ENCODE results near the gene OLFML2A. TPM values are rescaled to one million over a fixed set of nuclear protein-coding genes. Genes with fewer than 3 reads are reported as not detected.

OLFML2A gene
- polyA plus RNA-seq, 3 donors: 0.03 to 0.25 TPM; not detected in 1

DNA sequence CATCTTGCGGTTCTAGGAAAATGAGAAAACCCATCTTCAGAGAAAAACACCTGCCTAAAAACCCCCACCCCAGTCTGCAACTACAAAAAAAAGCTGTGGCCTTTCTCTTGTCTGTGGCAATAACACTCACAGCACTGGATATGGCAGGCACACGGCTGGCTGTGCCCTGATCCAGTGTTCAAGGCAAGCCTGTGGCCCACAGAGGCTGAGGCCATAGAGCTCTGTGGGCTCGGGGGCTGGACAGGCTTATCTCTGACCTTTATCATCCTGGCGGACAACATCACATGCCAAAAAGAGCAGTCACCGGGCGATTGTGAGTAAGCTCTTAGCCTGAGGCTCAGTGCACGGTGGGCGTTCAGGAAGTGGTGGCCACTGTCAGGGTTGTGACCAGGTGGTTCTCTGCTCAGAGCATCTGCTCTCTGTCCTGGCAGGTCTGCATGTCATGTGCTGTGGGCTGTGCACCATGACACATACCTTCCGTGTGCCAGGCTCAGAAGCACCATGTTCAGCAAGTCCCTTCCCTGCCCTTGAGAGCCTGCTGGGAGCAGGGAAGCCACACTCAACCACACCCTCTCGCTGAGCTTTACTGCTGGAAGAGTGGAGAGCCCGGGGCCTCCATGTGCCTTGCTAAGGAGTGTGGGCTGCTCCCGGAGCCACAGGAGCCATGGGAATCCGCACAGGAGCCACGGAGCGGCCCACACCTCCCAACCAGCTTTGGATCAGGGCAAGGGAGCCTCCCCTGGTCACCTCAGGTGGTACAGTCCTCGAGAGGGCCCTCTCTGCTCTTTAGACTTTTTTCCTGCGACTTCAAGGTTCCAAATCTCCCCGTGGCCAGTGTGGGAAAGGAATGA lies 41.7 kb downstream of the OLFML2A start:
- H3K27ac ChIP-seq (ENCODE audit: low read depth in 1 of 2, low read length in 2 of 2): no peak overlapping the region
- 66% methylated on average over 12 of the region's 18 CpGs for WGBS (ENCODE audit: insufficient coverage)
- H3K9me3 Mint-ChIP-seq: no peaks in the 10 kb centered on the region
- H2AFZ ChIP-seq (ENCODE audit: insufficient read depth, low read depth, low read length, poor library complexity, severe bottlenecking): no peak overlapping the region
- H4K20me1 ChIP-seq (ENCODE audit: insufficient read depth, low read length): no peaks in the 10 kb centered on the region
- H3K27me3 Mint-ChIP-seq (ENCODE audit: low read depth in 3 of 3): peaks cover 3 to 6% (median 4%) of the 10 kb centered on the region in 3 donors
- no peak overlapping the region for H3K9ac ChIP-seq (ENCODE audit: insufficient read depth, low read length, poor library complexity, severe bottlenecking)
- H3K27ac Mint-ChIP-seq: no peak overlapping the region
- no peaks in the 10 kb centered on the region for H3K9me3 ChIP-seq (replicated peaks in 1 of 2; ENCODE audit: control insufficient read depth in 1 of 2, insufficient read depth in 1 of 2, low read length in 2 of 2)
- no peak for TF ChIP-seq CTCF (IDR thresholded peaks at IDR 0.05)
- H3K36me3 ChIP-seq (replicated peaks in 1 of 2; ENCODE audit: control insufficient read depth in 1 of 2, insufficient read depth in 2 of 2, low read length in 2 of 2): no peaks in the 10 kb centered on the region
- no peaks in the 10 kb centered on the region for H3K4me1 Mint-ChIP-seq
- no peaks in the 10 kb centered on the region for H3K27me3 ChIP-seq (ENCODE audit: control insufficient read depth in 2 of 2, insufficient read depth in 2 of 2, low read length in 2 of 2)
- intact Hi-C loops (cut with micrococcal nuclease): no loop called here
- no peak for DNase-seq
- no peak overlapping the region for H3K4me3 Mint-ChIP-seq
- no peaks in the 10 kb centered on the region for H3K36me3 Mint-ChIP-seq
- H3K4me2 ChIP-seq (replicated peaks; ENCODE audit: extremely low read depth, low read length, poor library complexity, severe bottlenecking): no peak overlapping the region
- no peaks in the 10 kb centered on the region for H3K4me1 ChIP-seq (ENCODE audit: control insufficient read depth in 1 of 2, insufficient read depth in 2 of 2, low read length in 2 of 2)
- no peaks in the 10 kb centered on the region for H3K79me2 ChIP-seq (ENCODE audit: insufficient read depth, low read length)
- no peak overlapping the region for H3K4me3 ChIP-seq (replicated peaks in 1 of 3; ENCODE audit: low read depth in 2 of 3, low read length in 3 of 3)

DNA sequence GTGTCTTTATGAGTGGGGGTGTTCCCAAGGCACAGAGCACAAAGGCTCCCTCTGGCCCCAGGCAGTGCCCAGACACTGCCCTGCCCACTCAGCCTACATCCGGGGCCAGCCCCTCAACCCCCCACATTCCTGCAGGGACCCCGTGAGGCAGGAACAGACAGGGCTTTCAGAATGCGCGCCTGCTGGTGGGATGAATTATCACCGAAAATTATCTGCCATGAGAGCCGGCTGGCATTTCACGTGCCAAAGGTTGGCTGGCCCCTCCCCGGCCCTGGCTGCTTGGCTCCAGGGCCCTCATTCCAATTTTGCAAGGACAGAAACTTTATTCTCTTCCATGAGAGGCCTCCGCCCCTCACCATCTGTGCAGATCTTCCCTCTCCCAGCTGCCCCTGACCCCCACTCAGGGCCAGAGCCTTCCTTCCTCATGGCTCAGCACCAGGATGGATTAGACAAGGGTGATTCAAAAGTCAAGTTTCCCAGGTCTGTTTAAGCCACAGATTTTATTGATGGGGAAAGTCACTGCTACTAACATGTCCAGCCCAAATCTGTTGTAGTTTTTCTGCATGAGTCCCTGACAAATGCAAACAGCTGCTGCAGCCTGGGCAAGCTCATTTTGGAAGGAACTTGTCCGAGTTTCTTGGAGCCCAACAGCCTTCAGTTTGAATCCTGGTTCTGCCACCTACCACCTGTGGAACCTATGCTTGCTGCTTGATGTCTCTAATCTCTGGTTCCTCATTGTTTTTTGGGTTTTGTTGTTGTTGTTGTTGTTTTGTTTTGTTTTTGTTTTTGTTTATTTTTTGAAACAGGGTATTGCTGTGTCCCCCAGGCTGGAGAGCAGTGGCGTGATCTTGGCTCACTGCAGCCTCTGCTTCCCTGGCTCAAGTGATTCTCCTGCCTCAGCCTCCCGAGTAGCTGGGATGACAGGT lies 44.0 kb downstream of the OLFML2A start:
- no peak overlapping the region for H3K4me3 ChIP-seq (replicated peaks in 1 of 3; ENCODE audit: low read depth in 2 of 3, low read length in 3 of 3)
- Mint-ChIP-seq H3K4me1 (no peaks in the 10 kb centered on the region), H3K9me3 (no peaks in the 10 kb centered on the region), H3K4me3 (no peak overlapping the region), H3K27ac (no peak overlapping the region), H3K27me3 (ENCODE audit: low read depth in 3 of 3) (peaks cover 0 to 4% (median under 1%) of the 10 kb centered on the region in 3 donors), H3K36me3 (no peaks in the 10 kb centered on the region)
- WGBS (ENCODE audit: insufficient coverage): 94% methylated on average over 6 of the region's 12 CpGs
- intact Hi-C loops (cut with micrococcal nuclease): no loop called here
- H3K4me2 ChIP-seq (replicated peaks; ENCODE audit: extremely low read depth, low read length, poor library complexity, severe bottlenecking): no peak overlapping the region
- no peak overlapping the region for H2AFZ ChIP-seq (ENCODE audit: insufficient read depth, low read depth, low read length, poor library complexity, severe bottlenecking)
- H3K79me2 ChIP-seq (ENCODE audit: insufficient read depth, low read length): no peaks in the 10 kb centered on the region
- DNase-seq: no peak
- H3K9ac ChIP-seq (ENCODE audit: insufficient read depth, low read length, poor library complexity, severe bottlenecking): no peak overlapping the region
- no peaks in the 10 kb centered on the region for H3K36me3 ChIP-seq (replicated peaks in 1 of 2; ENCODE audit: control insufficient read depth in 1 of 2, insufficient read depth in 2 of 2, low read length in 2 of 2)
- H3K4me1 ChIP-seq (ENCODE audit: control insufficient read depth in 1 of 2, insufficient read depth in 2 of 2, low read length in 2 of 2): no peaks in the 10 kb centered on the region
- H3K27me3 ChIP-seq (ENCODE audit: control insufficient read depth in 2 of 2, insufficient read depth in 2 of 2, low read length in 2 of 2): no peaks in the 10 kb centered on the region
- no peak for TF ChIP-seq CTCF (IDR thresholded peaks at IDR 0.05)
- H3K27ac ChIP-seq (ENCODE audit: low read depth in 1 of 2, low read length in 2 of 2): no peak overlapping the region
- H3K9me3 ChIP-seq (replicated peaks in 1 of 2; ENCODE audit: control insufficient read depth in 1 of 2, insufficient read depth in 1 of 2, low read length in 2 of 2): no peaks in the 10 kb centered on the region
- H4K20me1 ChIP-seq (ENCODE audit: insufficient read depth, low read length): no peaks in the 10 kb centered on the region
